Upper lobe of right lung (tissue), 1 donor: Measurements from ENCODE around the gene PTPRN2. TPM values are rescaled to one million over a fixed set of nuclear protein-coding genes. Genes with fewer than 3 reads are reported as not detected.

ENCODE experiments used
- ATAC-seq: fragments of 200-7000 bp; cut with Tn5 transposase; one replicate; pipeline ENCODE4 v1.9.1; 2020; ENCODE audit warnings: mild to moderate bottlenecking, moderate library complexity
- DNase-seq: peaks from one replicate; pipeline ENCODE4 v3.0.0-alpha.2; 2020
- H3K27ac ChIP-seq: fragments of 200-600 bp; one replicate; pipeline ENCODE4 v1.8.0; 2022
- H3K27me3 ChIP-seq: fragments of 200-600 bp; one replicate; pipeline ENCODE4 v1.8.0; 2022; ENCODE audit warnings: mild to moderate bottlenecking
- H3K36me3 ChIP-seq: fragments of 200-600 bp; one replicate; pipeline ENCODE4 v1.8.0; 2022
- H3K4me1 ChIP-seq: fragments of 200-600 bp; one replicate; pipeline ENCODE4 v1.8.0; 2022
- H3K4me3 ChIP-seq: fragments of 200-600 bp; one replicate; pipeline ENCODE4 v1.8.0; 2022; ENCODE audit warnings: mild to moderate bottlenecking
- H3K9me3 ChIP-seq: fragments of 200-600 bp; one replicate; pipeline ENCODE4 v1.8.0; 2022
- CTCF ChIP-seq: fragments of 200-600 bp; IDR thresholded peaks from one replicate; pipeline ENCODE4 v1.8.0; 2022; ENCODE audit warnings: antibody characterized with exemption
- intact Hi-C: fragments of 100-400 bp; cut with DNase I; formaldehyde crosslinking; loops from one replicate; pipeline ENCODE4 v1.11.0; 2022
- total RNA-seq: library from RNA; stranded (reverse); fragmentation: NEBNext Ultra II Directional; extraction: Animal tissue kit (Norgen Biotek cat#: 25700); gene quantifications from one replicate; pipeline ENCODE4 v1.2.1, GENCODE V29; 2021
- donor health status: DM: no; HTN: yes; CAD: no; lungs with severe emphysema.

Gene PTPRN2
- total RNA-seq, 1 donor from 2014 or later, result 4.9 TPM

GRCh38 chr7:158572000-158572828 lies 15.4 kb downstream of the PTPRN2 start:
- Histone ChIP-seq H3K4me3 (no peak overlapping the region), H3K4me1 (no peaks in the 10 kb centered on the region), H3K9me3 (no peaks in the 10 kb centered on the region), H3K27me3 (peaks cover 35% of the 10 kb centered on the region), H3K27ac (no peak overlapping the region), H3K36me3 (no peaks in the 10 kb centered on the region)
- no peak for TF ChIP-seq CTCF
- intact Hi-C loops, result no loop called here
- DNase-seq (no peak), ATAC-seq (peak; percentile 37)

- TF ChIP-seq CTCF, result no peak
- no peak for DNase-seq
- H3K27me3 ChIP-seq, result peaks cover 37% of the 10 kb centered on the region
Observed at GRCh38 chr7:158570449-158571170, 17.0 kb downstream of the PTPRN2 start.

GRCh38 chr7:158569858-158570323 lies 17.7 kb downstream of the PTPRN2 start:
- no peaks in the 10 kb centered on the region for H3K4me1 ChIP-seq
- intact Hi-C loops, result no loop called here
- no peaks in the 10 kb centered on the region for H3K36me3 ChIP-seq
- no peak for DNase-seq
- peaks cover 41% of the 10 kb centered on the region for H3K27me3 ChIP-seq
- TF ChIP-seq CTCF, result no peak
- H3K9me3 ChIP-seq, result no peaks in the 10 kb centered on the region
- H3K4me3 ChIP-seq, result no peak overlapping the region
- peak; percentile 48 for ATAC-seq
- no peak overlapping the region for H3K27ac ChIP-seq

More at GRCh38 chr7:158570449-158571170, 17.0 kb downstream of the PTPRN2 start:
- no peak overlapping the region for H3K27ac ChIP-seq
- no peak for ATAC-seq
- intact Hi-C loops, result no loop called here
- H3K4me3 ChIP-seq, result no peak overlapping the region
- no peaks in the 10 kb centered on the region for H3K9me3 ChIP-seq
- no peaks in the 10 kb centered on the region for H3K36me3 ChIP-seq
- H3K4me1 ChIP-seq, result no peaks in the 10 kb centered on the region

- H3K27ac ChIP-seq, result no peak overlapping the region
- intact Hi-C loops, result no loop called here
- no peak overlapping the region for H3K4me3 ChIP-seq
- no peaks in the 10 kb centered on the region for H3K4me1 ChIP-seq
- DNase-seq (no peak), ATAC-seq (no peak)
- H3K9me3 ChIP-seq, result no peaks in the 10 kb centered on the region
- H3K27me3 ChIP-seq, result peaks cover 41% of the 10 kb centered on the region
- H3K36me3 ChIP-seq, result no peaks in the 10 kb centered on the region
- no peak for TF ChIP-seq CTCF
Observed at GRCh38 chr7:158568974-158569857, 18.4 kb downstream of the PTPRN2 start.

DNA sequence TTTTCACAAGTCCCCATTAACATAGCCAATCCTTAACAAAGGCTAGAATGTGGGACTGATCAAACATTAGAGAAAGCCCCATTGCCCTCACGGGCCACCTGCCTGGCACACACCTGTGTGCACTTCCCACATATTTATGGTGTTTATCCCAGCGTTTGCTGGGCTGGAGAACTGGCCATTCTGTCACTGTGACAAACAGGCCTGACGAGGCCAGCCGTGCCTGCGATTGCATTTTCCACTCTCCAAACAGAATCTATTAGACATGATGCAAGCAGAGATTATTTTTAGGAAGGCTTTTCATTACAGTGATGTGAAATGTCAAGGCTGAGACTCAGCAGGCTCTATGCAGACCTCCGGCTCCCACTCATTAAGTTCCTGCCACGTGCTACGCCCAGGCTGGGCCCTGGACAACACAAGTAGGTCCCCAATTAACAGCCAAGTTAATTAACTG lies 20.4 kb downstream of the PTPRN2 start:
- Histone ChIP-seq H3K27ac (no peak overlapping the region), H3K4me1 (no peaks in the 10 kb centered on the region), H3K36me3 (no peaks in the 10 kb centered on the region), H3K9me3 (no peaks in the 10 kb centered on the region), H3K27me3 (peaks cover 41% of the 10 kb centered on the region), H3K4me3 (no peak overlapping the region)
- TF ChIP-seq CTCF, result no peak
- intact Hi-C loops, result no loop called here
- no peak for ATAC-seq
- no peak for DNase-seq
